HEK293 (cell line): ENCODE data around the gene TCF7.

ENCODE experiments used
- BCL11A ChIP-seq: fragments of 450-650 bp; formaldehyde crosslinking; IDR thresholded peaks from 2 replicates; pipeline ENCODE4 v1.5.1; 2016; ENCODE audit warnings: low read depth, missing biosample characterization, missing genetic modification characterization
- GLI2 ChIP-seq: fragments of 450-650 bp; formaldehyde crosslinking; IDR thresholded peaks from 2 replicates; pipeline ENCODE4; 2017; ENCODE audit warnings: missing biosample characterization, missing genetic modification characterization, low read depth, borderline replicate concordance
- HOXC10 ChIP-seq: sonication (generic); formaldehyde crosslinking; IDR thresholded peaks from 2 replicates; pipeline ENCODE4 v1.8.1; 2023; ENCODE audit warnings: mild to moderate bottlenecking, missing genetic modification reagents
- KLF8 ChIP-seq: fragments of 450-650 bp; formaldehyde crosslinking; IDR thresholded peaks from 2 replicates; pipeline ENCODE4 v1.5.1; 2016; ENCODE audit warnings: missing biosample characterization, missing genetic modification characterization
- OVOL3 ChIP-seq: fragments of 450-650 bp; formaldehyde crosslinking; IDR thresholded peaks from 2 replicates; pipeline ENCODE4 v1.5.1; 2016; ENCODE audit warnings: missing biosample characterization, missing genetic modification characterization
- SP3 ChIP-seq: fragments of 450-650 bp; formaldehyde crosslinking; IDR thresholded peaks from 2 replicates; pipeline ENCODE4 v1.5.1; 2016; ENCODE audit warnings: missing biosample characterization, missing genetic modification characterization
- ZFP3 ChIP-seq: fragments of 450-650 bp; formaldehyde crosslinking; IDR thresholded peaks from 2 replicates; pipeline ENCODE4 v1.5.1; 2016; ENCODE audit warnings: low read depth, missing biosample characterization, missing genetic modification characterization
- ZNF155 ChIP-seq: fragments of 450-650 bp; formaldehyde crosslinking; IDR thresholded peaks from 2 replicates; pipeline ENCODE4 v1.5.1; 2016; ENCODE audit warnings: missing biosample characterization, missing genetic modification characterization
- ZNF416 ChIP-seq: fragments of 450-650 bp; formaldehyde crosslinking; IDR thresholded peaks from 2 replicates; pipeline ENCODE4 v1.5.1; 2016; ENCODE audit warnings: missing biosample characterization, missing genetic modification characterization
- ZNF48 ChIP-seq: fragments of 450-650 bp; formaldehyde crosslinking; IDR thresholded peaks from 2 replicates; pipeline ENCODE4 v1.5.1; 2016; ENCODE audit warnings: missing biosample characterization, missing genetic modification characterization
- ZNF529 ChIP-seq: fragments of 450-650 bp; formaldehyde crosslinking; IDR thresholded peaks from 2 replicates; pipeline ENCODE4 v1.5.1; 2017; ENCODE audit warnings: missing genetic modification characterization, missing biosample characterization; ENCODE audit not compliant: insufficient replicate concordance
- ZNF544 ChIP-seq: fragments of 450-650 bp; formaldehyde crosslinking; IDR thresholded peaks from 2 replicates; pipeline ENCODE4 v1.5.0; 2017; ENCODE audit warnings: missing biosample characterization, missing genetic modification characterization
- ZNF561 ChIP-seq: fragments of 450-650 bp; IDR thresholded peaks from 2 replicates; pipeline ENCODE4 v1.5.1; 2018; ENCODE audit warnings: missing biosample characterization, missing genetic modification characterization, borderline replicate concordance
- ZNF658 ChIP-seq: fragments of 450-650 bp; formaldehyde crosslinking; IDR thresholded peaks from 2 replicates; pipeline ENCODE4; 2016; ENCODE audit warnings: missing biosample characterization, missing genetic modification characterization
- ZNF785 ChIP-seq: fragments of 450-650 bp; formaldehyde crosslinking; IDR thresholded peaks from 2 replicates; pipeline ENCODE4 v1.5.1; 2016; ENCODE audit warnings: missing biosample characterization, missing genetic modification characterization
- ZSCAN16 ChIP-seq: fragments of 450-650 bp; formaldehyde crosslinking; IDR thresholded peaks from 2 replicates; pipeline ENCODE4 v1.5.1; 2016; ENCODE audit warnings: missing biosample characterization, missing genetic modification characterization
- ZSCAN23 ChIP-seq: fragments of 450-650 bp; formaldehyde crosslinking; IDR thresholded peaks from 2 replicates; pipeline ENCODE4 v1.5.1; 2016; ENCODE audit warnings: missing biosample characterization, missing genetic modification characterization
- ZXDB ChIP-seq: fragments of 450-650 bp; formaldehyde crosslinking; IDR thresholded peaks from 2 replicates; pipeline ENCODE4 v1.5.1; 2016; ENCODE audit warnings: missing biosample characterization, missing genetic modification characterization
- TF ChIP-seq, protein P1 (sequence below): fragments of 450-650 bp; formaldehyde crosslinking; IDR thresholded peaks from 2 replicates; pipeline ENCODE4 v1.5.1; 2017; ENCODE audit warnings: missing biosample characterization, missing genetic modification characterization
- TF ChIP-seq, protein P2 (sequence below): fragments of 450-650 bp; formaldehyde crosslinking; IDR thresholded peaks from 2 replicates; pipeline ENCODE4 v1.5.1; 2016; ENCODE audit warnings: missing biosample characterization, missing genetic modification characterization
- TF ChIP-seq, protein P3 (sequence below): fragments of 450-650 bp; formaldehyde crosslinking; IDR thresholded peaks from 2 replicates; pipeline ENCODE4 v1.5.1; 2016; ENCODE audit warnings: missing biosample characterization, missing genetic modification characterization, low read depth
- TF ChIP-seq, protein P4 (sequence below): fragments of 450-650 bp; formaldehyde crosslinking; IDR thresholded peaks from 2 replicates; pipeline ENCODE4 v1.5.1; 2016; ENCODE audit warnings: missing biosample characterization, missing genetic modification characterization
- TF ChIP-seq, protein P5 (sequence below): fragments of 450-650 bp; formaldehyde crosslinking; IDR thresholded peaks from 2 replicates; pipeline ENCODE4 v1.5.1; 2016; ENCODE audit warnings: missing biosample characterization, missing genetic modification characterization
- TF ChIP-seq, protein P6 (sequence below): fragments of 450-650 bp; formaldehyde crosslinking; IDR thresholded peaks from 2 replicates; pipeline ENCODE4 v1.5.1; 2017; ENCODE audit warnings: missing biosample characterization, mild to moderate bottlenecking, missing genetic modification characterization, moderate library complexity
- TF ChIP-seq, protein P7 (sequence below): fragments of 450-650 bp; formaldehyde crosslinking; IDR thresholded peaks from 2 replicates; pipeline ENCODE4 v1.5.1; 2016; ENCODE audit warnings: missing biosample characterization, missing genetic modification characterization
- TF ChIP-seq, protein P8 (sequence below): fragments of 450-650 bp; formaldehyde crosslinking; IDR thresholded peaks from 2 replicates; pipeline ENCODE4; 2016; ENCODE audit warnings: missing biosample characterization, missing genetic modification characterization

The TCF7 gene

DNA sequence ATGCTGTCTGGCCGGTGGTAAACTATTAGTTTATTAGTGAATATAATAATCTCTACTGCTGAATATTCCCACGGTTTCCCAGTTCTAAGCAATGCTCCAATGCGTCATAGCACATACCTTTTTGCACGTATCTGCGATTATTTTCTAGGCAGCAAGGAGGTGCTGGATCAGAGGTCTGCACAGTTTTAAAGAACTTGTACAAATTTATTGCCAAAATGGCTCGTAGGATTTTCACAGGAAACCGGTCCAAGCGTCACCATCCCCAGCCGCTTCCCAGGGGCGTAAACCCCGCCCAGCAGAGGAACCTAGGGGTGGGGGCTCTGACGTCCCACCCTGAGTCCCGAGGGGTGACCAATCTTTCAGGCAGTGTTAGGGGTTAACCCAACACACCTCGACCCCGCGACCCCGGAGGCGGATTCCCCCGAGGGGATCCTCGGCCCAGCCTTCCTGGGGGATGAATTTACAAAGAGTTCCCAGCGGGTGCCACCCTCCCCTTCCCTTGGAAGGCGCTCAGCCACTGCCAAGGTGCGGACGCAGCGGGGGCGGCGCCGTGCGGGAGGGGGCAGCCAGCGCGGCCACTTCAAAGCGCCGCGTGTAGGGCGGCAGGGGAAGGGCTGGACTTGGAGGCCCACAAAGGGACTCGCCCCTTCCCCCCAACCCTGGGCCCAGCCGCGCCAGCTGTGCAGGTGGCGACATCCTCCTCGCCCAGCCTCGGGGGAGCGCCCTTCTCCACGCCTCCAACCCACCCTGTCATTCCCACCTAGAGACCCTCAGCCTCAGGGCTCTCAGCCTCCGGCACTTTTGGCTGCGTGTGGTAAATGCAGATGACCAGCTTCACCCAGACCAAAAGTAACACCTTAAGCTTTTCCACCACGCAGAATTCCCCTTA is 43.5 kb upstream of the TCF7 start (continued):
- TF ChIP-seq, protein P1, sequence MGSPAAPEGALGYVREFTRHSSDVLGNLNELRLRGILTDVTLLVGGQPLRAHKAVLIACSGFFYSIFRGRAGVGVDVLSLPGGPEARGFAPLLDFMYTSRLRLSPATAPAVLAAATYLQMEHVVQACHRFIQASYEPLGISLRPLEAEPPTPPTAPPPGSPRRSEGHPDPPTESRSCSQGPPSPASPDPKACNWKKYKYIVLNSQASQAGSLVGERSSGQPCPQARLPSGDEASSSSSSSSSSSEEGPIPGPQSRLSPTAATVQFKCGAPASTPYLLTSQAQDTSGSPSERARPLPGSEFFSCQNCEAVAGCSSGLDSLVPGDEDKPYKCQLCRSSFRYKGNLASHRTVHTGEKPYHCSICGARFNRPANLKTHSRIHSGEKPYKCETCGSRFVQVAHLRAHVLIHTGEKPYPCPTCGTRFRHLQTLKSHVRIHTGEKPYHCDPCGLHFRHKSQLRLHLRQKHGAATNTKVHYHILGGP (tag by site-specific recombination), result no peak
- peak; percentile 42 for TF ChIP-seq SP3 (tag by site-specific recombination)
- no peak for TF ChIP-seq ZNF658 (tag by site-specific recombination)
- TF ChIP-seq, protein P2, sequence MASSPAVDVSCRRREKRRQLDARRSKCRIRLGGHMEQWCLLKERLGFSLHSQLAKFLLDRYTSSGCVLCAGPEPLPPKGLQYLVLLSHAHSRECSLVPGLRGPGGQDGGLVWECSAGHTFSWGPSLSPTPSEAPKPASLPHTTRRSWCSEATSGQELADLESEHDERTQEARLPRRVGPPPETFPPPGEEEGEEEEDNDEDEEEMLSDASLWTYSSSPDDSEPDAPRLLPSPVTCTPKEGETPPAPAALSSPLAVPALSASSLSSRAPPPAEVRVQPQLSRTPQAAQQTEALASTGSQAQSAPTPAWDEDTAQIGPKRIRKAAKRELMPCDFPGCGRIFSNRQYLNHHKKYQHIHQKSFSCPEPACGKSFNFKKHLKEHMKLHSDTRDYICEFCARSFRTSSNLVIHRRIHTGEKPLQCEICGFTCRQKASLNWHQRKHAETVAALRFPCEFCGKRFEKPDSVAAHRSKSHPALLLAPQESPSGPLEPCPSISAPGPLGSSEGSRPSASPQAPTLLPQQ (tag by site-specific recombination), result peak; percentile 75
- no peak for TF ChIP-seq ZSCAN16 (tag by site-specific recombination)
- TF ChIP-seq ZNF544 (tag by site-specific recombination), result no peak
- peak; percentile 82; the same call in 1 of the 2 replicates for TF ChIP-seq ZNF561 (tag by site-specific recombination)
- TF ChIP-seq, protein P3, sequence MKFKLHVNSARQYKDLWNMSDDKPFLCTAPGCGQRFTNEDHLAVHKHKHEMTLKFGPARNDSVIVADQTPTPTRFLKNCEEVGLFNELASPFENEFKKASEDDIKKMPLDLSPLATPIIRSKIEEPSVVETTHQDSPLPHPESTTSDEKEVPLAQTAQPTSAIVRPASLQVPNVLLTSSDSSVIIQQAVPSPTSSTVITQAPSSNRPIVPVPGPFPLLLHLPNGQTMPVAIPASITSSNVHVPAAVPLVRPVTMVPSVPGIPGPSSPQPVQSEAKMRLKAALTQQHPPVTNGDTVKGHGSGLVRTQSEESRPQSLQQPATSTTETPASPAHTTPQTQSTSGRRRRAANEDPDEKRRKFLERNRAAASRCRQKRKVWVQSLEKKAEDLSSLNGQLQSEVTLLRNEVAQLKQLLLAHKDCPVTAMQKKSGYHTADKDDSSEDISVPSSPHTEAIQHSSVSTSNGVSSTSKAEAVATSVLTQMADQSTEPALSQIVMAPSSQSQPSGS (tag by site-specific recombination), result no peak
- TF ChIP-seq ZNF785 (tag by site-specific recombination), result no peak
- no peak for TF ChIP-seq OVOL3 (tag by site-specific recombination)
- TF ChIP-seq, protein P4, sequence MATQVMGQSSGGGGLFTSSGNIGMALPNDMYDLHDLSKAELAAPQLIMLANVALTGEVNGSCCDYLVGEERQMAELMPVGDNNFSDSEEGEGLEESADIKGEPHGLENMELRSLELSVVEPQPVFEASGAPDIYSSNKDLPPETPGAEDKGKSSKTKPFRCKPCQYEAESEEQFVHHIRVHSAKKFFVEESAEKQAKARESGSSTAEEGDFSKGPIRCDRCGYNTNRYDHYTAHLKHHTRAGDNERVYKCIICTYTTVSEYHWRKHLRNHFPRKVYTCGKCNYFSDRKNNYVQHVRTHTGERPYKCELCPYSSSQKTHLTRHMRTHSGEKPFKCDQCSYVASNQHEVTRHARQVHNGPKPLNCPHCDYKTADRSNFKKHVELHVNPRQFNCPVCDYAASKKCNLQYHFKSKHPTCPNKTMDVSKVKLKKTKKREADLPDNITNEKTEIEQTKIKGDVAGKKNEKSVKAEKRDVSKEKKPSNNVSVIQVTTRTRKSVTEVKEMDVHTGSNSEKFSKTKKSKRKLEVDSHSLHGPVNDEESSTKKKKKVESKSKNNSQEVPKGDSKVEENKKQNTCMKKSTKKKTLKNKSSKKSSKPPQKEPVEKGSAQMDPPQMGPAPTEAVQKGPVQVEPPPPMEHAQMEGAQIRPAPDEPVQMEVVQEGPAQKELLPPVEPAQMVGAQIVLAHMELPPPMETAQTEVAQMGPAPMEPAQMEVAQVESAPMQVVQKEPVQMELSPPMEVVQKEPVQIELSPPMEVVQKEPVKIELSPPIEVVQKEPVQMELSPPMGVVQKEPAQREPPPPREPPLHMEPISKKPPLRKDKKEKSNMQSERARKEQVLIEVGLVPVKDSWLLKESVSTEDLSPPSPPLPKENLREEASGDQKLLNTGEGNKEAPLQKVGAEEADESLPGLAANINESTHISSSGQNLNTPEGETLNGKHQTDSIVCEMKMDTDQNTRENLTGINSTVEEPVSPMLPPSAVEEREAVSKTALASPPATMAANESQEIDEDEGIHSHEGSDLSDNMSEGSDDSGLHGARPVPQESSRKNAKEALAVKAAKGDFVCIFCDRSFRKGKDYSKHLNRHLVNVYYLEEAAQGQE, result no peak
- no peak for TF ChIP-seq BCL11A (tag by site-specific recombination)
- TF ChIP-seq ZXDB (tag by site-specific recombination), result peak; percentile 84; the same call in 1 of the 2 replicates
- no peak; the same call in 1 of the 2 replicates for TF ChIP-seq KLF8
- TF ChIP-seq, protein P5, sequence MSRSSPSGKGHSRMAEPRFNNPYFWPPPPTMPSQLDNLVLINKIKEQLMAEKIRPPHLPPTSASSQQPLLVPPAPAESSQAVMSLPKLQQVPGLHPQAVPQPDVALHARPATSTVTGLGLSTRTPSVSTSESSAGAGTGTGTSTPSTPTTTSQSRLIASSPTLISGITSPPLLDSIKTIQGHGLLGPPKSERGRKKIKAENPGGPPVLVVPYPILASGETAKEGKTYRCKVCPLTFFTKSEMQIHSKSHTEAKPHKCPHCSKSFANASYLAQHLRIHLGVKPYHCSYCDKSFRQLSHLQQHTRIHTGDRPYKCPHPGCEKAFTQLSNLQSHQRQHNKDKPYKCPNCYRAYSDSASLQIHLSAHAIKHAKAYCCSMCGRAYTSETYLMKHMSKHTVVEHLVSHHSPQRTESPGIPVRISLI (tag by site-specific recombination), result no peak
- TF ChIP-seq GLI2 (tag by site-specific recombination), result no peak
- no peak for TF ChIP-seq ZSCAN23 (tag by site-specific recombination)
- no peak for TF ChIP-seq ZNF529
- TF ChIP-seq ZNF48 (tag by site-specific recombination), result no peak
- TF ChIP-seq, protein P6, sequence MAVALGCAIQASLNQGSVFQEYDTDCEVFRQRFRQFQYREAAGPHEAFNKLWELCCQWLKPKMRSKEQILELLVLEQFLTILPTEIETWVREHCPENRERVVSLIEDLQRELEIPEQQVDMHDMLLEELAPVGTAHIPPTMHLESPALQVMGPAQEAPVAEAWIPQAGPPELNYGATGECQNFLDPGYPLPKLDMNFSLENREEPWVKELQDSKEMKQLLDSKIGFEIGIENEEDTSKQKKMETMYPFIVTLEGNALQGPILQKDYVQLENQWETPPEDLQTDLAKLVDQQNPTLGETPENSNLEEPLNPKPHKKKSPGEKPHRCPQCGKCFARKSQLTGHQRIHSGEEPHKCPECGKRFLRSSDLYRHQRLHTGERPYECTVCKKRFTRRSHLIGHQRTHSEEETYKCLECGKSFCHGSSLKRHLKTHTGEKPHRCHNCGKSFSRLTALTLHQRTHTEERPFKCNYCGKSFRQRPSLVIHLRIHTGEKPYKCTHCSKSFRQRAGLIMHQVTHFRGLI (tag by site-specific recombination), result peak; percentile 49; the same call in 1 of the 2 replicates
- TF ChIP-seq HOXC10, result no peak
- no peak for TF ChIP-seq ZFP3
- TF ChIP-seq, protein P7, sequence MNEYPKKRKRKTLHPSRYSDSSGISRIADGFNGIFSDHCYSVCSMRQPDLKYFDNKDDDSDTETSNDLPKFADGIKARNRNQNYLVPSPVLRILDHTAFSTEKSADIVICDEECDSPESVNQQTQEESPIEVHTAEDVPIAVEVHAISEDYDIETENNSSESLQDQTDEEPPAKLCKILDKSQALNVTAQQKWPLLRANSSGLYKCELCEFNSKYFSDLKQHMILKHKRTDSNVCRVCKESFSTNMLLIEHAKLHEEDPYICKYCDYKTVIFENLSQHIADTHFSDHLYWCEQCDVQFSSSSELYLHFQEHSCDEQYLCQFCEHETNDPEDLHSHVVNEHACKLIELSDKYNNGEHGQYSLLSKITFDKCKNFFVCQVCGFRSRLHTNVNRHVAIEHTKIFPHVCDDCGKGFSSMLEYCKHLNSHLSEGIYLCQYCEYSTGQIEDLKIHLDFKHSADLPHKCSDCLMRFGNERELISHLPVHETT, result no peak
- TF ChIP-seq ZNF155, result no peak
- TF ChIP-seq, protein P8, sequence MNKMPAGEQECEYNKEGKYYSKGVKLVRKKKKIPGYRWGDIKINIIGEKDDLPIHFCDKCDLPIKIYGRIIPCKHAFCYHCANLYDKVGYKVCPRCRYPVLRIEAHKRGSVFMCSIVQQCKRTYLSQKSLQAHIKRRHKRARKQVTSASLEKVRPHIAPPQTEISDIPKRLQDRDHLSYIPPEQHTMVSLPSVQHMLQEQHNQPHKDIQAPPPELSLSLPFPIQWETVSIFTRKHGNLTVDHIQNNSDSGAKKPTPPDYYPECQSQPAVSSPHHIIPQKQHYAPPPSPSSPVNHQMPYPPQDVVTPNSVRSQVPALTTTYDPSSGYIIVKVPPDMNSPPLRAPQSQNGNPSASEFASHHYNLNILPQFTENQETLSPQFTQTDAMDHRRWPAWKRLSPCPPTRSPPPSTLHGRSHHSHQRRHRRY, result no peak
- no peak for TF ChIP-seq ZNF416
